ENCODE data around the gene ZNF30.

- TF ChIP-seq CTCF (IDR thresholded peaks at IDR 0.05) (no peak), POLR2AphosphoS5 (IDR thresholded peaks at IDR 0.05) (no peak), EP300 (IDR thresholded peaks at IDR 0.05; ENCODE audit: low read depth) (no peak), POLR2A (IDR thresholded peaks at IDR 0.05) (no peak)
Measured at GRCh38 chr19:34991542-34992333, 65.0 kb downstream of the ZNF30 start.

Data from transverse colon (tissue), 4 donors.